Mesothelial cell of epicardium (in vitro differentiated cells): ENCODE measurements around the gene TSPAN3. TPM values are rescaled to one million over a fixed set of nuclear protein-coding genes. Genes with fewer than 3 reads are reported as not detected.
A peak's percentile ranks its signal among the peaks of the same experiment; 100 is the strongest.

Experiments
- DNase-seq, 2 experiments: peaks; one replicate each; pipeline ENCODE4 v3.0.0; 2021; ENCODE audit warnings: low spot score in 2 of 2; ENCODE audit not compliant: unreplicated experiment in 2 of 2
- H3K27ac Mint-ChIP-seq: 2 replicates; pipeline ENCODE4 v1.8.0; 2021; ENCODE audit warnings: mixed read lengths
- H3K27me3 Mint-ChIP-seq: 2 replicates; pipeline ENCODE4 v1.8.0; 2021; ENCODE audit warnings: low read depth, mixed read lengths
- H3K36me3 Mint-ChIP-seq: 2 replicates; pipeline ENCODE4 v1.8.0; 2021; ENCODE audit warnings: mixed read lengths
- H3K4me1 Mint-ChIP-seq: 2 replicates; pipeline ENCODE4 v1.8.0; 2021; ENCODE audit warnings: mixed read lengths
- H3K4me3 Mint-ChIP-seq: 2 replicates; pipeline ENCODE4 v1.8.0; 2021; ENCODE audit warnings: mild to moderate bottlenecking, moderate library complexity, mixed read lengths
- H3K9me3 Mint-ChIP-seq: 2 replicates; pipeline ENCODE4 v1.8.0; 2021; ENCODE audit warnings: mixed read lengths
- CTCF ChIP-seq: fragments of 200-600 bp; sonication (generic); IDR thresholded peaks from one replicate; pipeline ENCODE4 v1.5.0; 2021; ENCODE audit warnings: antibody characterized with exemption; ENCODE audit not compliant: unreplicated experiment
- total RNA-seq: library from RNA; stranded (reverse); gene quantifications from 3 replicates; pipeline ENCODE4 v1.2.1, GENCODE V29; 2021

TSPAN3 gene
- total RNA-seq, 1 donor from 2014 or later: 307 TPM

GRCh38 chr15:77024273-77025082, 46.4 kb downstream of the TSPAN3 start:
- no peak overlapping the region for H3K4me3 Mint-ChIP-seq
- H3K9me3 Mint-ChIP-seq: no peaks in the 10 kb centered on the region
- H3K27ac Mint-ChIP-seq: no peak overlapping the region
- DNase-seq: peak; percentile 61 to 91
- no peaks in the 10 kb centered on the region for H3K36me3 Mint-ChIP-seq
- H3K4me1 Mint-ChIP-seq: peaks cover 5% of the 10 kb centered on the region
- TF ChIP-seq CTCF: peak; percentile 98
- H3K27me3 Mint-ChIP-seq: peaks cover 5% of the 10 kb centered on the region

GRCh38 chr15:77023576-77024272, 47.2 kb downstream of the TSPAN3 start:
- Mint-ChIP-seq H3K27ac (no peak overlapping the region), H3K27me3 (peaks cover 5% of the 10 kb centered on the region), H3K4me1 (peaks cover 6% of the 10 kb centered on the region), H3K4me3 (no peak overlapping the region), H3K36me3 (no peaks in the 10 kb centered on the region), H3K9me3 (no peaks in the 10 kb centered on the region)
- no peak for TF ChIP-seq CTCF
- peak in 1 of 2 experiments; percentile 5 for DNase-seq

- no peak for TF ChIP-seq CTCF
- Mint-ChIP-seq H3K27ac (no peak overlapping the region), H3K4me1 (peaks cover 6% of the 10 kb centered on the region), H3K36me3 (no peaks in the 10 kb centered on the region), H3K4me3 (no peak overlapping the region), H3K27me3 (peaks cover 5% of the 10 kb centered on the region), H3K9me3 (no peaks in the 10 kb centered on the region)
- peak in 1 of 2 experiments; percentile 7 for DNase-seq
These were observed 48.0 kb downstream of the TSPAN3 start for GRCh38 chr15:77022646-77023575.

- Mint-ChIP-seq H3K36me3 (no peaks in the 10 kb centered on the region), H3K27me3 (peaks cover 5% of the 10 kb centered on the region), H3K4me3 (no peak overlapping the region), H3K27ac (no peak overlapping the region), H3K4me1 (peaks cover 6% of the 10 kb centered on the region), H3K9me3 (no peaks in the 10 kb centered on the region)
- no peak for TF ChIP-seq CTCF
- peak in 1 of 2 experiments; percentile 12 for DNase-seq
These were observed 49.0 kb downstream of the TSPAN3 start for GRCh38 chr15:77021803-77022381.

GRCh38 chr15:77021088-77021481, 49.8 kb downstream of the TSPAN3 start:
- Mint-ChIP-seq H3K27ac (no peak overlapping the region), H3K36me3 (no peaks in the 10 kb centered on the region), H3K4me3 (no peak overlapping the region), H3K27me3 (peaks cover 5% of the 10 kb centered on the region), H3K9me3 (no peaks in the 10 kb centered on the region), H3K4me1 (peaks cover 6% of the 10 kb centered on the region)
- DNase-seq: no peak
- no peak for TF ChIP-seq CTCF
